NK-92 treated with Interleukin-12 subunit alpha and Interleukin-12 subunit beta, amount 100 ng/mL, for 24 hours (cell line): ENCODE data around the gene FNDC11.

Experiments used
- DNase-seq: peaks from one replicate; lab custom pipeline; 2025; lab: John Stamatoyannopoulos, UW

FNDC11 gene

DNA sequence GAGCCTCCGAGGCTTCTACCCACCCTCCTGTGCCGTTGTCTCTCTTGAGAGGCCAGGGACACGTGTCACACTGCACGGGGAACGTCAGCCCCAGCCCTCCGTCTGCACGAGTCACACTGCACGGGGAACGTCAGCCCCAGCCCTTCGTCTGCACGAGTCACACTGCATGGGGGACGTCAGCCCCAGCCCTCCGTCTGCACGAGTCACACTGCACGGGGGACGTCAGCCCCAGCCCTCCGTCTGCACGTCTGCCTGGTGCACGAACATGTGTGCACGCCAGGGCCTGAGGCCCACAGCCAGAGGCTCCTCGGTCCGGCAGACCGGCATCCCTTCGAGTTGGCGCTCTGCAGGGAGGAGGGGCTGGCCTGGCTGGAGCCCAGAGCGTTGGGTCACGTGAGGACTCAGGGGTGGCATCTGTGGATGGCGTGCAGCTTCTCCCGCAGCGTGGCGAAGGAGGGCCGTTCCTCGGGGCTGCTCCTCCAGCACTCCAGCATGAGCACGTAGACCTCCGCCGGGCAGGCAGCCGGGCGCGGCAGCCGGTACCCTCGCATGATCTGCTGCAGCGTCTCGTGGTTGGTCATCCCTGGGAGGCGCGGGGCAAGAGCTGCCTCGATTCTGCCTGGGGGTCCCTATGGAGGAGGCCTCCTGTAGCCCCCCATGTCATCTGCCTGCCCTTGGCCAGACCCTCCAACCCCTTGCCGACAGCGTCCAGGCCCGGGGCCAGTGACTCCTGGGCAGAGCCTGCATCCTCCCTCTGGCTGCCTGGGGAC, 13.4 kb upstream of the FNDC11 start:
- DNase-seq: no peak

DNA sequence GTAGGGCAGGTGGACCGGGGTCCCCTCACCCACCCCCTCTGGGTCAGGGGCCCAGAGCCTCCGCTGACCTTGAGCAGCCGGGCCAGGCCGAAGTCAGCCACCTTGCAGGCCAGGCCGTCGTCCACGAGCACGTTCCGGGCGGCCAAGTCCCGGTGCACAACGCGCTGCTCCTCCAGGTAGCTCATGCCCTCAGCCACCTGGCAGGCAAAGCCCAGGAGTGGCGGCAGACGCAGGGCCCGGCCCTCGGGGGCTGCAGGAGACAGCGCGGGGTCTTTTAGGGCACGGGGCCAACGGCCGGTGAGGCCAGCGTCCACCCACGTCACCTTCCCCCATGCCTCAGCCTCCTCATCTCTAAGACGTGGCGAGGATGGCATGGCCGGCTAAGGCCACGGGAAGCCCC, 12.6 kb upstream of the FNDC11 start:
- no peak for DNase-seq

DNA sequence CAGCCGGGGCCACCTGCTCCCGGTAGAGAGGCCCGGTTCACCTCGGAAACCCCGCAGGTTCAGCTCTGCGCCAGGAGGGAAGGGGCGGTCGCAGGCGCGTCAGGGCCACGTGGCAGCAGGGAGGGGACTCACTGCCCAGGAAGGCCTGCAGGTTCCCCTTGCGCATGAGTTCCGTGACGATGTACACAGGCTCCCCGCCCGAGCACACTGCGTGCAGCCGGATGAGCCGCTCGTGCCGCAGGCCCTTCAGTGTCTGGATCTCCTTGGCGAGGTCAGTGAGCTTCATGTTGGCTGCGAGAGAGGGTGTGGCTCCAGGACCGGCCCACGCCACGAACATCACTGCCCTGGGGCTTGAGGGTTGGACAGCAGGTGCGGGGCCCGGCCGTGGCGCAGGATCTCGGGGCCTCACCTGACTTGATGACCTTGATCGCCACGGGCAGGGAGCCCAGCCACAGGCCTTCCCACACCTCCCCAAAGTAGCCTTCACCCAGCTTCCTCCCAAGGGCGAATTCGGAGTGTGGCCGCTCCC, 11.9 kb upstream of the FNDC11 start:
- no peak for DNase-seq

DNA sequence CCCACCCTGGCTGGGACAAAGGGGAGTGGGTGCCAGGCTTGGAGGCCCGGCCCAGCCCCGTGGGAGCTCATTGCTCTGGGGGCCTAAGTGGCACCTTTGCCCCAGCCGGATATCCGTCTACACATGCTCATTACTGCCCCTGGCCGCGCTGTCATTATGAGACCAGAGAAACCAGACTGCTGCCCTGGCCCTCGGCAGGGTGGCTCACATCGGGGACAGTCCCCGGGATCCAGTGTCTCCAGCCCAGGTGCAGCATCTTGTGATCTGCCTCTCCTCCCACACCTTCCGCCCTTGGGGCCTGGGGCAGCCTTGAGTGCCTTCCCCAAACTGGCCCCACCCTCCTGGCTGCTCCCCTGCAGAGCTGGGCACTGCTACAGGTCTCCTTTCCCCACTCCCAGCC, 11.3 kb upstream of the FNDC11 start:
- no peak for DNase-seq

DNA sequence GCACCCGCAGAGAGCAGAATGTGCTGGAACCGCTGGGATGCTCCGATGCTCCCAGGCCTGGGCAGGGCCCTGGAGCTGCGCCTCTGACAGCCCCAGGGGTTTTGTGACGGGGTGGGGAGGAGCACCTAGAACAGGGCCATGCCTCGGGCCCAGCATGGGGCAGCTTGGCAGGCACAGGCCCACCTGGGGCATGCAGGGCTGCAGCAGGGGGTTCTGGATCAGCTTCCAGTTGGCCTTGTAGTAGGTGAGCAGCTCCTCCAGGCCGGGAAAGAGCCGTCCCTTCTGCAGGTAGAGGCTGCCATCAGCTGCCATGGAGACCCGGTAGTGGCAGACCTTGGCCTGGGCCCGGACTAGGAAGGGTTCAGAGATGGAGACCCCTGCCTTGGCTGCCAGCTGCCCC, 10.8 kb upstream of the FNDC11 start:
- DNase-seq: no peak

DNA sequence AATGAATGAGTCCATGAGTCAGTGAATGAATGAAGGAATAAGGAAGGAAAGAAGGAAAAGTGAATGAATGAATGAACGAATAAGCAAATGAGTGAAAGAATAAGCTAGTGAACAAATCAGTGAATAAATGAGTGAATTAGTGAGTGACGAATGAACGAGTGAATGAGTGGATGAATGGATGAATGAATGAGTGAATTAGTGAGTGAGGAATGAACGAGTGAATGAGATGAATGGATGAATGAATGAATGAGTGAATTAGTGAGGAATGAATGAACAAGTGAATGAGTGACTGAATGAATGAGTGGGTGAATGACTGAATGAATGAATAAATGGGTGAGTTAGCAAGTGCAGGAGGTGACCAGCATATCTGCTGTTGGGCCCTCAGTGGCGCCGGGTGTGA, 10.2 kb upstream of the FNDC11 start:
- no peak for DNase-seq

DNA sequence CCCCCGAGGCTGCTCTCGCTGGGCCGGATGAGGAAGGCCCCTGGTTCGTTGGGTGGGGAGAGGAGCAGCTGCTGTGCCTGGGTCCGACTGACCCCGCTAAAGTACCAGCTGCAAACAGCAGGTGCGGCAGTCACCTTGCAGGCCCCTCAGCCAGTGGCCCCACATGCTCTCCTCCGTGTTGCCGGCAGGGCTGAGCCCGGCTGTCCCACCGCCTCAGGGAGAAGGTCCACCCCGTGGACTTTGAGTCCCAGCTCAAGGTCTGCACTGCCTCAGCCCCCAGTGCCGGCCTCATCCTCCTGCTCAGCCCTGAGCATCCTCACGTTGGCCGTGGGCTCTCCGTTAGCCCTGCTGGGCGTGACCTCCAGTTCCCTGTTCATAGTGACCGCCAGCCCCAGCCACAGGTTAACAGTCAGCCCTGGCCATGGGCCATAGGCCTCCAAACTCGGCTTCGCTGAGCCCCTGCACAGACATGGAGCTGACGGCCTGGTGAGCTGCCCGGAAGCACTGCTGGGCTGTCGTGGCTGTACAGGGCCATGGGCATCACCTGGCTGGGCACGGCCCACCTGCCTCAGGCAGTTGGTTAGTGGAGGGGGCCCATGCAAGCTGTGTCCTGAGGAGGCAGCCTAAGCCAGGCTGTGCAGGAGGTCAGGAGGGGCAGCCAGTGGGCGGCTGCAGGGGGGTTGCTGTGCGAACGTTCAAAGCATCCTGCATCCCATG, 9.6 kb upstream of the FNDC11 start:
- no peak for DNase-seq

DNA sequence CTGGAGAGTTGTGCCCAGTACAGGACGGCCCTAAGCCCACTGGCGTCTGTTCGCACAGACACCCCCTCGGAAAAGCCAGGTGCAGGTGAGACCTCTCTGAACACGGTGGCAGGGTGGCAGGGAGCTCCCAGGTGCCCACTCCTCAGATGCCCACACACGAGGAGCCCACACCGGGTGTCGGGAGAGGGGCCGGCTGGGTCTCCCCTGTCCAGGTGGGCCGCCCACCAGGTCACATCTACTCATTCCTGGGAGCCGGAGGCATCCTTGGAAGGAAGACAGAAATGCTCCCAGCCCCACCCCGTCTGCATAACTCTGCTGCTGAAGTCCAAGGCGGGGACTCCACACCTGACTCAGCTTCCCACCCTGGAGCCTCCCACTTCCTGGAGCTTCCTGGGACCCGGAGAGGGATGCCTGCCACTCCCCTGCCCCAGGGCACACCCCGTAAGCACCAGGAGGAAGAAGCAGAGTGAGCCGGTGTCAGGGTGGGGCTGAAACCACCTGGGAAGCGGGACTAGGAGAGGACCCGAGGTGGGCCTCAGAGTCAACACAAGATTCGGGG, 8.9 kb upstream of the FNDC11 start:
- no peak for DNase-seq

DNA sequence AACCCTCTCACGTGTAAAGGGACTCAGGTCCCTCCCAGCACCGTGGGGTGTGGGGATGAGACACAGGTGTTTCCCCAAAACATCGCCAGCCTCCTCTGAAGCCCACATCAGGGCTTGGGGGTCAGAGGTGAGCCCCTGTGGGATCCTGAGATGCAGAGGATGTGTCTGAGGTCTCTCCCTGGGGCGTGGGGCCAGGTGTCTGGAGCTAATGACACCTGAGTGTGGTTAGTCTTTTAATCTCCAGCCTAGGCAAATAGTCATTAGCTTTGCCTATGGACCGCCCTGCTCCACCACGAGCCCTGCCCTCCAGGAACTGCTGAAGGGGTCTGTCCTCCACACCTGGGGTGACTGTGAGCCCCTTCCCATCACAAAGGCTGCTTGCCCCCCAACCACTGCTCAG, 8.1 kb upstream of the FNDC11 start:
- DNase-seq: no peak

DNA sequence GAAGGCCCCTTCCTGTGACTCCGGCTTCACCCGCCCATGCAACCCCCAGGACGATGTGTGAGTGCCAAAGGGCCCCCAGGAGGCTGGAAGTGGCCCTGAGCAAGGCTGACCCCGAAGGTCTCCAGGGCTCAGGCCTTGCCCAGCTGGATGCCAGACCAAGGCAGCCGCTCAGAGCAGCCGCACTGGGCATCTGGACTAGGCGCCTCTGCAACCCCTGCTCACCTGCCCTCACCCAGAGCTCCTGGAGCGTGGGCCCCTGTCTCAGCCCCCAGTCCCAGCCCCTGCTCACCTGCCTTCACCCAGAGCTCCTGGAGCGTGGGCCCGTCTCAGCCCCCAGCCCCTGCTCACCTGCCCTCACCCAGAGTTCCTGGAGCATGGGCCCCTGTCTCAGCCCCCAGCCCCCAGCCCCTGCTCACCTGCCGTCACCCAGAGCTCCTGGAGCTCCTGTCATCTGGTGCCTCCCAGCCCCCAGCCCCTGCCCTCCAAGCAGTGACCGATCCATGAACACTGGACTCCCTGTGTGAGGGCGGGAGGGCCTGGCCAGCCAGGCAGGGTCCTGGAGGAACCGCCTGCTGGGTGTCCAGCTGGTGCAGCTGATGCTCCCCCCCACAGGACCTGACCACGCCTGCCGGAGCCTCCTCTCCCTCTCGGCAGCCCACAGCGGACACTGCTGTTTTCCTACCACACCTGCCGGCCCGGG, 7.6 kb upstream of the FNDC11 start:
- DNase-seq: no peak

DNA sequence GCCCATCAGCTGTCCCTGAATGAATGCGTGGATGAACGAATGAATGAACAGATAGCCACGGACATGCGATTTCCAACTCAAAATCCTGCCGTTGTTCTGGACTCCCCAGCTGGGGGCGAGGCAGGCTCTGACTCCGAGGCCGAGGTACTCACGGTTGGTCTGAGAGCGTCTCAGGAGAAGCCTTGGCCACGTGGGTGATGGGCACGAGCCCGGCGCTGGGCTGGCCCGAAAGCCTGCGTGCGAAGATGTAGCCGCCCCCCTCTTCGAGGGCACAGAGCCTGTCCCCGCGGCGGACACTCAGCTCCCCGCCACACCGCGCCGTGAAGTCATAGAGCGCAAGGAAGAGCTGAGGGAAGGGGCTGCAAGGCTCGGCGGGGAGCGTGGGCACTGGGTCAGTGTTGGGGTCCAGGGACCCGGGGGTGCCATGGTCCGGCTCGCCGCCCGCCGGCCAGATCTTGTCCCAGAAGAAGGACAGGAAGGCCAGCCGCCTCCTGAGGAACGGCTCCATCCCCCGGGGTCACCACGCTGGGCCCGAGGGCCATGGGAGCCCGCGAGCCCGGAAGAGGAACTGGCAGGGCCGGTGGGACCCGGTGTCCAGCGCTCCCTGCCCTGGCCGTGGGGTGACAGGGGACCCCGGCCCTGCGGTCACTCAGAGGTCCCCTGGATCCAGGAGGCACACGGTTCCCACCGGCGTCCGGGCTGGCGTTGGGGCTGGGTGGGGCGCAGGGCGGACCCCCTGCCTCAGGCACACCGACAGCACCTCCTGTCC, 6.8 kb upstream of the FNDC11 start:
- DNase-seq: no peak

DNA sequence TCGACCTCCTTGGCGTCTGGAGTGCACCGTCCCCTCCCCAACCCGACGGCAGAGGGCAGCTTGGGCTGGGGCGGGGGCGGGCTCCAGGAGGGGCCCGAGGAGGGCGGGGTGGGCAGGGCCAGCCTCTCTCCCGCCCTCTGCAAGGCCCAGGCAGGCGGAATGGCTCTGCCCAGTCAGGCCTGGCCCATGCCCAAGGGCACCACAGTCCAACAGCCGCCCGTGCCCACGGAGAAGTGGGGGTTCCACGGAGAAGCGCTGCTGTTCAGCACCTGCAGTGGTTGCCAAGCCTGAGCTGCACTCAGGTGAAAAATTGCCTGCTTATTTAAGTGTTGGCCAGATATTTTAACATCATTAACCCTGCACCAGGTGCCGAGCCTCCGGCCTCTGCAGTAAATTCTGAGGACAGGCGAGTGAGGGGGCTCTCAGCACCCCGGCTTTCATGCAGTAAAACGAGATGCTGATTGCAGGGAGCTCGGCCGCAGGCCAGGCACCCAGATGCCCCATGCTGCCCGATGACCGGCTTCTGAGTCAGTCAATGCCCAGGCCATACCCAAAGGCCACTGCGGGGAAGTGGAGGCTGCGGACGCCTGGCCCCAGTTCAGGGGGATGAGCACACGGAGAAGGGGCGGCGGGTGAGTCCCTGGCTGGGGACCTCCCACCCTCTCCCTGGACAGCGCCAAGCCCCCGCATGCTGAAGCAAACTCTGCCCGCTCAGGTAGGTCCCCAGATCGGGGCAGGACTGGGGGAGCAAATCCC, 6.1 kb upstream of the FNDC11 start, which contains the start of gene SRMS:
SRMS (minus strand) TSS at position 25 of the 756 bp plus-strand sequence. CDS start 286 bp downstream, outside the sequence.
- no peak for DNase-seq

DNA sequence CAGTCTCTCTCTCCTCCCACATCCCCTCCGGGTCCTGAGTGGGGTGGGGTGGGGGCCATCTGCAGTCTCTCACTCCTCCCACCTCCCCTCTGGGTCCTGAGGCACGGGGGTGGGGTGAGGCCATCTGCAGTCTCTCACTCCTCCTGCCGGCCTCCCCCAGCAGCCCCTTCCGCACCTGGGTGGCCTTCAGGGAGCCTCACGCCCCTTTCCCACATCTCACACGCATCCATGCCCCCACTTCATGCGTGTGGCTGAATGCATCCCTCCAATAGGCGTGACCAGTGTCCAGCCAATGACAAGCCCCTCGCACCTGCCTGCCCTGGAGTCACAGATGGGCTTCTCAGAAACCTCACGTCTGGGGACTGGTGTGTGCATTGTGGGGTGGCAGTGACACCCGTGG, 5.4 kb upstream of the FNDC11 start:
- DNase-seq: no peak

DNA sequence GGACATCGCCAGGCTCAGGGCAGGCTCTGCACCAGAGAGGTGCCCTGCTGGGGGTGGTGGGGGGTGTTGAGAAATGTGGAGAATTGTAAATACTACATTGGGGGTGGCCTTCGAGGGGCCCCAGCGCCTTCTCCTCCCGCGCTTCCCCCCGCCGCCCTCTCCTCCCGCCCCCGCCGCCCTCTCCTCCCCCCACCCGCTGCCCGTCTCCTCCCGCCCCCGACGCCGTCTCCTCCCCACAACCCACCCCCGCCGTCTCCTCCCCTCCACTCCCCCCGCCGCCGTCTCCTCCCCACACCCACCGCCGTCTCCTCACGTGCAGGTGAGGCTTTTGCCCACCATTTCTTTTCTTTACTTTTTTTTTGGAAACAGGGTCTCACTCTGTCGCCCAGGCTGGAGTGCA, 4.9 kb upstream of the FNDC11 start:
- no peak for DNase-seq

DNA sequence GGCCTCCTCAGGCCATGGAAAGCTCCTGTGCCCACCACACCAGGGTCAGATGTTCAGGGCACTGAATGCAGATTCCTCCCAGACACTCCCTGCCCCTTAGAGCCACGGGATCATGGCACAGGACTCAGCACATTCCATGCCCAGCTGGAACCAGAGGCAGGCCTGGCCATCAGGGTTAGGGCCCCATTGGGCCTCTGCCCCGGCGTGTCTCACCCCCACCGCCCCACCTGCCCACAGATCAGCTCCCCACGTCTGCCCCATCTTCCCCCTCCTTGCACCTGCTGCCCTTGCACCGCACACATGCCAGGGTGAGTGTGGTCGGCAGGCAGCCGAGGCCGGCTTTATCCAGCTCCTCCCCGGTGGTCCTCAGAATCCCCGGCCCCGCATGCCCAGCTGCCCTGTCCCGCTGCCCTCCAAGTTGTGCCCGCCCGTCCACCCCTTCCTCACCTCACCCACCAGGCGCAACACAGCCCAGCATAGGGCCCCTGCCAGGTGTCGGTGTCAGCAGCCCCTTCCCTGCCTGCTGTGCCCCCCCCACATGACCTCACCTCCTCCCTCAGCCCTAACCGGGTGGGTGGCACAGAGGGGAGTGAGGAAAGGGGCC, 4.2 kb upstream of the FNDC11 start:
- no peak for DNase-seq

DNA sequence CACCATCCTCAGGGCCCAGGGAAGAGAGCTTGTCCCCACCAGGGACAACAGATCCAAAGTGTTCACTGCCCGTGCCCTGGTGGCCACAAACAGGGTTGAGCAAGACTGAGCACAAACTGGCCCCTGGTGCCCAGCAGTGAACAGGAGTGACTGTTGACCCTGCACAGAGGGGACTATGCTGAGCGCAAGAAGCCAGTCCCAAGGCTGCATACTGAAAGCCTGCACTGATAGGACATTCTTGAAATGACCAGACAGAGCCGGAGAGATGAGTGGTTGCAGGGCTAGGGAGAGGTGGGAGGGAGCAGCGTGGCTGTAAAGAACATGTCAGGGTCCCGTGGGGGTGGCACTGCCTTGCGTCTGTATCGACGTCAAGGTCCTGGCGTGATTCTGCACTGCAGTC, 2.9 kb upstream of the FNDC11 start:
- no peak for DNase-seq

DNA sequence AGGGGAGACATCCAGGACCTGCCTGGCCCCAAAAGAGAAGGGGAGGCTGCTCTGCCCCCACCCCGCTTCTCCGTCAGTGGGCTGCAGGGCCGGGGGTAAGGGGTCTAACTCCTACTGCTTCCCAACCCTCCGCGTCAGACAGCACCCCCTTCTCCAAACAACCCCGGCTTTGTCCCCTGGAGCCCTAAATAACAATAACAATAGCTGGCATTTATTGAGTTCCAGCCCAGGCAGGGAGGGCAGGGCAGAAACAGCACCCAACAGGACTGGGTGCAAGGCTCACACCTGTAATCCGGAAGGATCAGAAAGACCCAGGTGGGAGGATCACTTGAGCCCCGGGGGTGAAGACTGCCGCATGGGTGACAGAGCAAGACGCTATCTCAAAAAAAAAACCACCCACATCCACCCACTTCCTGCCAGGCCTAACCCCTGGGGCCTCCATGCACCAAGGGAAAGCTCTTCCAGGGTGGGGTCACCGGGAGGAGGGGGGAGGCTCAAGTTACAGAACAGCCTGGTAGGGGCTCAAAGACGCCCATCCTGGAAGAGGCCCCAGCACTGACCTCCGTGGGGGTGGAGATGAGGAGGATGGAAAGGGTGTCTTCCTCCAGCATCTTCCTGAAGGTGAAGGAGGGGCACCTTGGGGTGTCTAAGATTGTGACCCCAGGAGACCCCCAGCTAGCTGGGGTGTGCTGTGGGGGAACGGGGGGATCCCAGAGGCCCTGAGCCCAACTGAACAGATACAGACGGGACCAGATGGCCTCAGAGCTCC, 1.3 kb upstream of the FNDC11 start:
- no peak for DNase-seq

DNA sequence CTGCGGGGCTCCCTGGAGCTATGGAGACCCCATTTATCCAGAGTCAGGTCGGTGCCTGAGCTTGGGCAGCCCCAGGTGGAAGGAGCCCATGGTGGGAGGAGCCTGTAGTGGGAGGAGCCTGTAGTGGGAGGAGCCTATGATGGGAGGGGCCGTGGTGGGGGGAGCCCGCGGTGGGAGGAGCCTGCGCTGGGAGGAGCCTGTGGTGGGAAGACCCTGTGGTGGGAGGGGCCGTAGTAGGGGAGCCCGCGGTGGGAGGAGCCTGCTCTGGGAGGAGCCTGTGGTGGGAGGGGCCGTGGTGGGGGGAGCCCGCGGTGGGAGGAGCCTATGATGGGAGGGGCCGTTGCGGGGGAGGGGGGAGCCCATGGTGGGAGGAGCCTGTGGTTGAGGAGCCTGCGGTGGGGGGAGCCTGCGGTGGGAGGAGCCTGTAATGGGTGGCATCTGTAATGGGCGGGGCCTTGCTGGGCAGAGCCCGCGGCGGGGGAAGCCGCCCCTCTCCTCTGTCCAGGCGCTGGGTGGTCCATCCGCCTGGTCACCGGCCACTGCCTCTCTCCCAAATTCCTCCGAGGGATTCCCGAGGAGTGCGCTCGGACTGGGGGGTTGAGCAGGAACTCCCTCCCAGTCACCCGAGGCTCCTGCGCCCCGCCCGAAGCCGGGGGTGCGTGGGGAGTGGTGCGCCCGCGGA, 567 bp upstream of the FNDC11 start:
- peak; percentile 37 for DNase-seq
